IPS-18c (cell line): ENCODE measurements around the gene NUTF2.

ENCODE experiments used
- H3K4me3 ChIP-seq: 2 replicates; pipeline ENCODE4 v1.7.0; 2013; ENCODE audit warnings: low read depth, mild to moderate bottlenecking, low read length, moderate library complexity; ENCODE audit not compliant: insufficient read depth
- H3K9me3 ChIP-seq: one replicate; pipeline ENCODE4 v1.6.1; 2013; ENCODE audit warnings: mild to moderate bottlenecking, low read length, moderate library complexity; ENCODE audit not compliant: control insufficient read depth, insufficient read depth

Gene NUTF2

GRCh38 chr16:67874372-67874771 lies 27.6 kb downstream of the NUTF2 start:
- peak overlapping the region; percentile 91; the same call in 1 of the 2 replicates for H3K4me3 ChIP-seq
- H3K9me3 ChIP-seq: no peaks in the 10 kb centered on the region

- no peaks in the 10 kb centered on the region for H3K9me3 ChIP-seq
- no peak overlapping the region for H3K4me3 ChIP-seq
Observed at GRCh38 chr16:67877064-67877463, 30.3 kb downstream of the NUTF2 start.

- Histone ChIP-seq H3K9me3 (no peaks in the 10 kb centered on the region), H3K4me3 (no peak overlapping the region)
Observed at GRCh38 chr16:67878232-67878631, 31.5 kb downstream of the NUTF2 start.

GRCh38 chr16:67878846-67879245 lies 32.1 kb downstream of the NUTF2 start:
- Histone ChIP-seq H3K4me3 (no peak overlapping the region), H3K9me3 (no peaks in the 10 kb centered on the region)

- no peaks in the 10 kb centered on the region for H3K9me3 ChIP-seq
- H3K4me3 ChIP-seq: no peak overlapping the region
Observed at GRCh38 chr16:67879462-67879861, 32.7 kb downstream of the NUTF2 start.

GRCh38 chr16:67879936-67880335 lies 33.2 kb downstream of the NUTF2 start:
- H3K9me3 ChIP-seq: no peaks in the 10 kb centered on the region
- no peak overlapping the region for H3K4me3 ChIP-seq

GRCh38 chr16:67880584-67880983 lies 33.9 kb downstream of the NUTF2 start:
- no peaks in the 10 kb centered on the region for H3K9me3 ChIP-seq
- H3K4me3 ChIP-seq: no peak overlapping the region

GRCh38 chr16:67881621-67882161 lies 35.0 kb downstream of the NUTF2 start:
- H3K4me3 ChIP-seq: no peak overlapping the region
- no peaks in the 10 kb centered on the region for H3K9me3 ChIP-seq

GRCh38 chr16:67882374-67883145 lies 35.8 kb downstream of the NUTF2 start:
- no peaks in the 10 kb centered on the region for H3K9me3 ChIP-seq
- H3K4me3 ChIP-seq: no peak overlapping the region

- Histone ChIP-seq H3K9me3 (no peaks in the 10 kb centered on the region), H3K4me3 (no peak overlapping the region)
Observed at GRCh38 chr16:67883146-67883871, 36.6 kb downstream of the NUTF2 start.

GRCh38 chr16:67883872-67884261 lies 37.1 kb downstream of the NUTF2 start:
- Histone ChIP-seq H3K9me3 (no peaks in the 10 kb centered on the region), H3K4me3 (no peak overlapping the region; the same call in 1 of the 2 replicates)

GRCh38 chr16:67884684-67885083 lies 38.0 kb downstream of the NUTF2 start, which contains the start of gene NRN1L:
TSS of gene NRN1L (plus strand) at chr16:67884885. CDS start at chr16:67884904, 19 bp downstream.
- no peaks in the 10 kb centered on the region for H3K9me3 ChIP-seq
- H3K4me3 ChIP-seq: peak within 1 kb of the TSS; percentile 28

- no peaks in the 10 kb centered on the region for H3K9me3 ChIP-seq
- H3K4me3 ChIP-seq: no peak overlapping the region; the same call in 1 of the 2 replicates
Observed at GRCh38 chr16:67885545-67885944, 38.8 kb downstream of the NUTF2 start.

- Histone ChIP-seq H3K9me3 (no peaks in the 10 kb centered on the region), H3K4me3 (no peak overlapping the region)
Observed at GRCh38 chr16:67885976-67886375, 39.2 kb downstream of the NUTF2 start.

- no peak overlapping the region for H3K4me3 ChIP-seq
- no peaks in the 10 kb centered on the region for H3K9me3 ChIP-seq
Observed at GRCh38 chr16:67886387-67886786, 39.7 kb downstream of the NUTF2 start.

- Histone ChIP-seq H3K4me3 (no peak overlapping the region), H3K9me3 (no peaks in the 10 kb centered on the region)
Observed at GRCh38 chr16:67888331-67888730, 41.6 kb downstream of the NUTF2 start.

GRCh38 chr16:67892375-67892774 lies 45.6 kb downstream of the NUTF2 start:
- H3K4me3 ChIP-seq: peak overlapping the region; percentile 10; the same call in 1 of the 2 replicates
- H3K9me3 ChIP-seq: no peaks in the 10 kb centered on the region
